T-helper 1 cell (primary cell): Measurements from ENCODE around the gene ZNF658.
"Not testable (repeated sequence)": the region's sequence is repeated elsewhere in the genome, so short reads cannot be mapped to it uniquely, and the experiment has no call there.

Experiments used
- DNase-seq, 5 donors: peaks; one replicate each; pipeline ENCODE4 v3.0.0-alpha.2; 2012 to 2020
- total RNA-seq, 4 donors: gene quantifications; one replicate each; lab custom pipeline; 2026; lab: John Stamatoyannopoulos, UW

ZNF658 gene
- 1.9 to 5.6 (median 5.1) reads per million in 4 donors for total RNA-seq

DNA sequence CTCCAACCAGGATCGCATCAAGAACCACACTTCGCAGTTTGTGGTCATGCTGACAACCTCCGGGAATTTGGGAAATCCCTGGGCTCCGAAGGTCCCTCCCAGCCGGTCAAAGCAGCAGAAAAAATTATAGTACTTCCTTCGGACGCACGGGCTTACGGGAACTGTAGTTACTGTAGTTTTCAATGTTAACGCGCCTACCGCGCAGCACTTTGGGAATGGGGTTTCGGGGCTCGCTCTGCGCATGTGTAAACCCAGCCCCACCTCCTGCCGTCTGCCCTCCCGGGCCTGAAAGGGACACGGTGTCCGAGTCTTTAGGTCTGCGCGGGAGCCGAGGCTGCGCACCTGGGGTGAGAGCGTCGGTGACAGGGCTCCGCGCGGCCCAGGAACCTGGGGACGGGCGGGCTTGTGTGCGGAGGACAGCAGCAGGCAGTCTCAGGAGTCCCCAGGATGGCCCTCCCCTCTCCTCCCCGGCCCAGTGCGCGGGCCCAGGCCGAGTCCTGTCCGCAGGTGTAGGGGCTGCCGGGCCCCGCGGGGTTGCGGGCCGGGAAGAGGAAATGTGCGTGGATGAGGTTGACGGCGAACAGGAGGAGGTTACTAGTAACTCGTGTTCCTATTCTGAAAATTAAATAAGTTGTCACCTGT lies at the start of gene ZNF658:
Gene ZNF658 (plus strand): TSS at position 236 of the 642 bp plus-strand sequence. CDS start 2,837 bp downstream, outside the sequence.
- peak; percentile 23 to 63 (median 29) for DNase-seq

DNA sequence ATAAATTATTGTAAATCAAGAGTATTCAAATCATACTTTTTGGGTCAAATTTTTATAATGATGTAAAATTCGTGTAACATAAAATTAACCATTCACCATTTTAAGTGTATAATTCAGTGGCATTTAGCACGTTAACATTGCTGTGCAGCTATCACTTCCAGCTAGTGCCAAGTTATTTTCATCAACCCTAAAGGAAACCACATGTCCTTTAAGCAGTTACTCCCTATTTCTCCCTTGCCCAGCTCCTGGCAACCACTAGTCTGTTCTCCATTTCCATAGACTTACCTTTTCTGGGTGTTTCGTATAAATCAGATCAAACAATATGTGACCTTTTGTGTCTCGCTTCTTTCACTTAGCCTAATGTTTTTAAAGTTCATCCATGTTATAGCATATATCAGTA lies 38.8 kb upstream of the ZNF658 start:
- not testable (repeated sequence) for DNase-seq

GRCh38 chr9:66868660-66869059 lies 31.9 kb upstream of the ZNF658 start:
- DNase-seq = not testable (repeated sequence)

- DNase-seq = not testable (repeated sequence)
These were observed 19.9 kb upstream of the ZNF658 start for GRCh38 chr9:66880605-66881004.

DNA sequence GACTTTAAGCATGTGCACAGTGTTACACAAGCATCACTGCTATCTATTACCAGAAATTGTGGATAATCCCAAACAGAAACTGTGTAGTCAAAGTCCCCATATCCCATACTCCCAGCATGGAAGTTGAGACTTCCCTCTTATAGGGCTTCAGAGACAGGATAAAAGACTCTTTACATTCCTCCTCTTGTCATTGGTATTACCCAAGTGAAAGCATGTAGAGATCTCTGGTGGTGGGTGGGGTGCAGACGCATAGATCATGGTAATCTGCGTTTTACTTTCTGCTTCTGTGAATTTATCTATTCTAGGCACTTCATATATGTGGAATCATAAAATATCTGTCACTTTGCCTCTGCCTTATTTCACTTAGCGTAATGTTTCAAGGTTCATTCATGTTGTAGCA lies 18.7 kb upstream of the ZNF658 start:
- not testable (repeated sequence) for DNase-seq

DNA sequence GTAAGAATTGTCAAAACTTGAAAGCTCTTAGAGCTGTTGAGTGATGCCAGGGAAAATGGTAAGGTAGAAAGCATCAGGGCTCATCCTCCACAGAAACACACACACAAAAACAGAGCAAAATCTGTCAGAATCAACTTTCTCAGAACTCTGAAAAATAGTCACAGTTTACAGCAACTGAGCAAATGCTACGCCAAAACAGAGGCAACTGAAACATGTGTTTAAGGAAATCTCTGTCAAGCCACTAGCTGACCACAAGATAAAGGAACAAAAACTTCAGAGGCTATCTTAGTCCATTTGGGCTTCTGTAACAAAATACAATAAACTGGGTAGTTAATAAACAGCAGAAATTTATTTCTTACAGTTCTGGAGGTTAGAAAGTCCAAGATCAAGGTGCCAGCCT lies 10.2 kb upstream of the ZNF658 start:
- not testable (repeated sequence) for DNase-seq

DNA sequence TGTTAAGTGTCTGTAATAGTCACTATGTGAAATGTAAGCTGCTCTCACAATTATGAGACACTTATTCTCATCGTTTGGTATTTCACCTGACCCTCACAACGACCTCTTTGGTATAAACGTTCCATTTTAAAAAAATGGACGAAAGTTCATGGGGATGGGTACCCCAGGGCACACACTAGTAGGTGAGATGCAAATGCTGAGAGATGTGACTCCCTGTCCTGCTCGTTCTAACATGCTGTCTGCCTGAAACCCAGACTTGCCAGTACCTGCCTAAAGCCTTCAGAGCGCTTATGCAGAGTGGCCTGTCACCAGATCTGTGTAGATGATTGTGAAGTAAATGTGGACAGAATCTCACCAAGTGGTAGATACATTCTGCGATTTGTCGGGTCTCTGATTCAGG lies 616 bp downstream of the ZNF658 start:
- not testable (repeated sequence) for DNase-seq

DNA sequence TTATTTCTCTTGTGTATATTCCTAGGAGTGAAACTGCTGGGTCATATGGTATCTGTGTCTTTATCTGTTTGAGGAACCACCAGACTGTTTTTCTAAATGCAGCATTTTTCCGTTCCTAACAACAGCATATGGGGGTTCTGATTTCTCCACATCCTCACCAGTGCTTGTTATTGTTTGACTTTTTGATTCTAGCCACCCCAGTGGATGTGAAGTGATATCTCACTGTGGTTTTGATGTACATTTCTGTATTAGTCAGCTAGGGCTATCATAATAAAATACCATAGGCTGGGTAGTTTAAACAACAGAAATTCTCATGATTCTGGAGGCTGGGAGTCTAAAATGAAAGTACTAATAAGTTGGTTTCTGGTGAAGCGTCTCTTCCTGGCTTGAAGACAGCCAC lies 9.0 kb downstream of the ZNF658 start:
- not testable (repeated sequence) for DNase-seq

DNA sequence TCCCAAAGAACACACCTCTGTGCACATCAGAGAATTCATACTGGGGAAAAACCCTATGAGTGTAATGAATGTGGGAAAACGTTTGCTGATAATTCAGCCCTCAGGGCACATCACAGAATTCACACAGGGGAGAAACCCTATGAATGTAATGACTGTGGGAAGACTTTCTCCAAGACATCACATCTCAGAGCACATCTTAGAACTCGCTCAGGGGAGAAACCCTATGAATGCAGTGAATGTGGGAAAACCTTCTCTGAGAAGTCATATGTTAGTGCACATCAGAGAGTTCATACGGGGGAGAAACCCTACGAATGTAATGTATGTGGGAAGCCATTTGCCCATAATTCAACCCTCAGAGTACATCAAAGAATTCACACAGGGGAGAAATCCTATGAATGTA lies 19.5 kb downstream of the ZNF658 start:
- not testable (repeated sequence) for DNase-seq

DNA sequence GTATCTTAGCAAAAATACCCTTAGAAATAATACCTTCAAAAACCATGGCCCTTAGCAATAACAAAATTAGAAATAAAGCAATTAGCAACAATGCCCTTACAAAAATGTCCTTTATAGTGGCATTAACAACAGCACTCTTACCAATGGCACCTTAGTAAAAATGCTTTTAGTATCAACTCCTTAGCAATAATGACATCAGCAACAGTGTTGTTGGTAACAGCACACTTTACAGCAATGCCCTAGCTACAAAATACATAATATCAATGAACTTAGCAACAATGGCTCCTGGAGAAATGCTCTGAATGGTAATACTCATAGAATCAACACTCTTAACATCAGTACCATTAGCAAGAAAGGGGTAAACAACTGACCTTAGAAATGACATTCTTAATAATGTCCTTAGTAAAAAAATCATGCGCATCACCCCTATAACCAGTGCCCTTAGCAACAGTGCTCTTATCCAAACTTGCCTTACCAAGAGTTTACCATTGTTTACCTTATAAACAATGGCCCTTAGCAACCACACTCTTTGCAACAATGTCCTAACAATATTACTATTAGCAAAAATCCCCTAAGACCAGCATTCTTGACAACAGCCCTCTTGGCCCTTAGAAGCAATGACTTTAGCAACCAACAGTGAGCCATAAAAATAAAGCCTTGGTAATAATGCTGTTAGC lies 35.8 kb downstream of the ZNF658 start:
- not testable (repeated sequence) for DNase-seq

GRCh38 chr9:66937662-66938061 lies 37.1 kb downstream of the ZNF658 start:
- not testable (repeated sequence) for DNase-seq

GRCh38 chr9:66938322-66938721 lies 37.8 kb downstream of the ZNF658 start:
- not testable (repeated sequence) for DNase-seq

DNA sequence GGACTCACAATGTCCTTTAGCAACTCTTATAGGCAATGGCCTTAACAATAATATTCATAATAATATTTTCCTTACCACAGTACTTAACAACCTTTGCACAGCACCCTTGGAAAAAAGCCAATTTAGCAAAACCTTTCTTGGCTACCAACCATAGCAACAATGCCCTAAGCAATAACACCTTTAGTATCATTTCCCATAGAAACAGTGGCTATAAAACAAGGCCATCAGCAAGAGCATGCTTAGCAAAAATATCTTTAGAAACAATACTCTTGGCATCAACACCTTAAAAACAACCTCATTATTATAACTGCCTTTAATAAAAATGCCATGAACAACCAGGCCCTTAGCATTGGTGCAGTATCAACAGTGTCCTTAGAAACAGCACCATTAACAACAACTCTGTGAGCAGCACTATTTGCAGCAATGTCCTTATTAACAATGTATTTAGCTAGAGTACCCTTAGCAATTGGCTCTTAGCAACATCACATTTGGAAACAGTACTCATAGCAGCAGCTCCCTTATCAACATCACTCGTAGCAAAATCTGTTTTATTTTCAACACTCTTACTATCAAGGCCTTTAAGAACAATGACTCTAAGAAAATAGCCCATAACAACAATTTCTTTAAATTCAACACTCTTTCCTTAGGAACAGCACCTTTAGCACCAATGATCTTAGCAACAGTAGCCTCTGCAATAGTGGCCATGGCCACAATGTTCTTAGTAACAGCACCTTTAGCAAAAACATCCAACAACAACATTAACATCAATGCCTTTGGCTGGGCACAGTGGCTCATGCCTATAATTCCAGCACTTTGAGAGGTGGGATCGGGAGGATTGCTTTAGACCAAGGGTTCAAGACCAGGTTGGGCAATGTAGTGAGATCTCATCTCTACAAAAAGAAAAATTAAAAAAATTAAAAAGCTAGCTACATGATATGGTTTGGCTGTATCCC lies 39.6 kb downstream of the ZNF658 start:
- DNase-seq = not testable (repeated sequence)

DNA sequence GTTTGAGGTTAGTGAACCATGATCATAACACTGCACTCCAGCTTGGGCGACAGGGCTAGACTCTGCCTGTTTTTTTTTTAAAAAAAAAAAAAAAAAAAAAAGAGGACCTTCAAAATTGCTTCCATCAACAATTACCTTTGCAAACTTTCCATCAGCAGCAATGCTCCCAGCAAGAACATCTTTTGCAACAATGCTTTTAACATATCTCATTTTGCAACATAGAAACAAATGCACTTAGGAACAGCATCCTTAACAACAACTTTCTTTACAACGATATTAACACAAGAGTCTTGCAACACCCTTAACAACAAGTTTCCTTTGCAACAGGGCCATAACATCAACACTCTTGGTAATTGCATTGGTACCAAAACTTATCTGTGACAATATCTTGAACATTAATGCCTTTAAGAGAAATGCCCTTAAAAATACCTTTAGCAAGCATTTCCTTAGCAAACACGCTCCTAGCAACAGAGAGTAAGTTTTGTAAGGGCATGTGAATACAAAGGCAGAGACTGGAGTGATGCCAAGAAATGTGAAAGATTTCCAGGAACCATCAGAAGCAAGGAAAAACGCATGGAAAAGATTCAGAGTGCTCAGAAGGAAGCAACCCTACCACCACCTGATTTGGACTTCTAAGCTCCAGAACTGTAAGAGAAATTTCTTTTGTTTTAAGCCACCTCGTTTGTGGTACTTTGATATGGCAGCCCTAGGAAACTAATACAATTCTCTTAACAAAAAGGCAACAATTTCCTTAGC lies 42.1 kb downstream of the ZNF658 start:
- not testable (repeated sequence) for DNase-seq

DNA sequence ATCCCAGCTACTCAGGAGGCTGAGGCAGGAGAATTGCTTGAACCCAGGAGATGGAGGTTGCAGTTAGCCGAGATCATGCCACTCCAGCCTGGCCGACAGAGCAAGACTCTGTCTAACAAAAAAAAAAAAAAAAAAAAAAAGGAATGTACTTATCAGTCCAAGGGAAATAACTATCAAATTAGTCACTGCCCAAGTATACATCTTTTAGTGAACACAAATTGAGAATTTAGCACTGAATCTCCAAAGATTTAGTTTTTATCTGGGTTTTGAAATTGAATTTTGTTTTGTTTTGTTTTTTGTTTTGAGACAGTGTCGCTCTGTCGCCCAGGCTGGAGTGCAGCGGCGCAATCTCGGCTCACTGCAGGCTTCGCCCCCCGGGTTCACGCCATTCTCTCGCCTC lies 52.1 kb downstream of the ZNF658 start:
- DNase-seq = not testable (repeated sequence)
